Measurements from ENCODE around the gene ADAM33. TPM values are rescaled to one million over a fixed set of nuclear protein-coding genes. Genes with fewer than 3 reads are reported as not detected.

The ADAM33 gene
- total RNA-seq, 2 donors from 2014 or later = not detected

- H3K4me3 Mint-ChIP-seq = no peak overlapping the region
- no peaks in the 10 kb centered on the region for H3K36me3 Mint-ChIP-seq (ENCODE audit: low read depth)
- peaks cover 4% of the 10 kb centered on the region for H3K4me1 Mint-ChIP-seq
- H3K27ac Mint-ChIP-seq = no peak overlapping the region
- DNase-seq (no peak), ATAC-seq (no peak)
- peaks cover 14% of the 10 kb centered on the region for H3K27me3 Mint-ChIP-seq
- H3K9me3 ChIP-seq (ENCODE audit: control insufficient read depth, low read length, poor library complexity, severe bottlenecking) = no peaks in the 10 kb centered on the region
Measured at GRCh38 chr20:3704087-3704486, 22.3 kb upstream of the ADAM33 start.

- Mint-ChIP-seq H3K36me3 (ENCODE audit: low read depth) (no peaks in the 10 kb centered on the region), H3K4me3 (no peak overlapping the region), H3K4me1 (peaks cover 2% of the 10 kb centered on the region), H3K27ac (no peak overlapping the region), H3K27me3 (peaks cover 12% of the 10 kb centered on the region)
- no peaks in the 10 kb centered on the region for H3K9me3 ChIP-seq (ENCODE audit: control insufficient read depth, low read length, poor library complexity, severe bottlenecking)
- ATAC-seq (no peak), DNase-seq (no peak)
Measured at GRCh38 chr20:3702611-3703391, 21.0 kb upstream of the ADAM33 start.

- no peak overlapping the region for H3K4me3 Mint-ChIP-seq
- H3K27ac Mint-ChIP-seq = no peak overlapping the region
- H3K27me3 Mint-ChIP-seq = peaks cover 9% of the 10 kb centered on the region
- no peaks in the 10 kb centered on the region for H3K4me1 Mint-ChIP-seq
- ATAC-seq (no peak), DNase-seq (no peak)
- no peaks in the 10 kb centered on the region for H3K36me3 Mint-ChIP-seq (ENCODE audit: low read depth)
- H3K9me3 ChIP-seq (ENCODE audit: control insufficient read depth, low read length, poor library complexity, severe bottlenecking) = peaks cover 1% of the 10 kb centered on the region
Measured at GRCh38 chr20:3701061-3701998, 19.5 kb upstream of the ADAM33 start.

- Mint-ChIP-seq H3K27ac (no peak overlapping the region), H3K27me3 (peaks cover 5% of the 10 kb centered on the region), H3K36me3 (ENCODE audit: low read depth) (no peaks in the 10 kb centered on the region), H3K4me3 (no peak overlapping the region), H3K4me1 (no peaks in the 10 kb centered on the region)
- H3K9me3 ChIP-seq (ENCODE audit: control insufficient read depth, low read length, poor library complexity, severe bottlenecking) = peaks cover 3% of the 10 kb centered on the region
- ATAC-seq = no peak
- DNase-seq = no peak
Measured at GRCh38 chr20:3699037-3699436, 17.2 kb upstream of the ADAM33 start.

- peaks cover under 1% of the 10 kb centered on the region for H3K27me3 Mint-ChIP-seq
- H3K4me3 Mint-ChIP-seq = no peak overlapping the region
- ATAC-seq (no peak), DNase-seq (no peak)
- H3K36me3 Mint-ChIP-seq (ENCODE audit: low read depth) = no peaks in the 10 kb centered on the region
- no peaks in the 10 kb centered on the region for H3K4me1 Mint-ChIP-seq
- H3K27ac Mint-ChIP-seq = no peak overlapping the region
- H3K9me3 ChIP-seq (ENCODE audit: control insufficient read depth, low read length, poor library complexity, severe bottlenecking) = peaks cover 3% of the 10 kb centered on the region
Measured at GRCh38 chr20:3698591-3699001, 16.8 kb upstream of the ADAM33 start.

- no peaks in the 10 kb centered on the region for H3K36me3 Mint-ChIP-seq (ENCODE audit: low read depth)
- DNase-seq (no peak), ATAC-seq (no peak)
- H3K9me3 ChIP-seq (ENCODE audit: control insufficient read depth, low read length, poor library complexity, severe bottlenecking) = peaks cover 3% of the 10 kb centered on the region
- no peaks in the 10 kb centered on the region for H3K4me1 Mint-ChIP-seq
- H3K27me3 Mint-ChIP-seq = no peaks in the 10 kb centered on the region
- no peak overlapping the region for H3K4me3 Mint-ChIP-seq
- no peak overlapping the region for H3K27ac Mint-ChIP-seq
Measured at GRCh38 chr20:3697588-3698305, 15.9 kb upstream of the ADAM33 start.

- Mint-ChIP-seq H3K27ac (no peak overlapping the region), H3K4me1 (no peaks in the 10 kb centered on the region), H3K27me3 (no peaks in the 10 kb centered on the region), H3K4me3 (no peak overlapping the region), H3K36me3 (ENCODE audit: low read depth) (no peaks in the 10 kb centered on the region)
- DNase-seq (no peak), ATAC-seq (no peak)
- H3K9me3 ChIP-seq (ENCODE audit: control insufficient read depth, low read length, poor library complexity, severe bottlenecking) = peaks cover 3% of the 10 kb centered on the region
Measured at GRCh38 chr20:3696745-3697587, 15.2 kb upstream of the ADAM33 start.

GRCh38 chr20:3696200-3696599, 14.4 kb upstream of the ADAM33 start:
- Mint-ChIP-seq H3K36me3 (ENCODE audit: low read depth) (no peaks in the 10 kb centered on the region), H3K4me3 (no peak overlapping the region), H3K27me3 (no peaks in the 10 kb centered on the region), H3K4me1 (no peaks in the 10 kb centered on the region), H3K27ac (no peak overlapping the region)
- H3K9me3 ChIP-seq (ENCODE audit: control insufficient read depth, low read length, poor library complexity, severe bottlenecking) = peaks cover 3% of the 10 kb centered on the region
- ATAC-seq (no peak), DNase-seq (no peak)

- ATAC-seq = no peak
- DNase-seq = no peak
- H3K27ac Mint-ChIP-seq = no peak overlapping the region
- H3K36me3 Mint-ChIP-seq (ENCODE audit: low read depth) = no peaks in the 10 kb centered on the region
- no peak overlapping the region for H3K4me3 Mint-ChIP-seq
- peaks cover 3% of the 10 kb centered on the region for H3K9me3 ChIP-seq (ENCODE audit: control insufficient read depth, low read length, poor library complexity, severe bottlenecking)
- H3K4me1 Mint-ChIP-seq = no peaks in the 10 kb centered on the region
- H3K27me3 Mint-ChIP-seq = no peaks in the 10 kb centered on the region
Measured at GRCh38 chr20:3694864-3695263, 13.1 kb upstream of the ADAM33 start.

GRCh38 chr20:3693376-3693775, 11.6 kb upstream of the ADAM33 start:
- Mint-ChIP-seq H3K4me1 (no peaks in the 10 kb centered on the region), H3K27me3 (no peaks in the 10 kb centered on the region), H3K4me3 (no peak overlapping the region), H3K27ac (no peak overlapping the region), H3K36me3 (ENCODE audit: low read depth) (no peaks in the 10 kb centered on the region)
- no peak for DNase-seq
- ATAC-seq = no peak
- peaks cover 3% of the 10 kb centered on the region for H3K9me3 ChIP-seq (ENCODE audit: control insufficient read depth, low read length, poor library complexity, severe bottlenecking)

- ATAC-seq = no peak
Measured at GRCh38 chr20:3692706-3693294, 11.0 kb upstream of the ADAM33 start.

GRCh38 chr20:3691897-3692296, 10.1 kb upstream of the ADAM33 start:
- DNase-seq = no peak
- ATAC-seq = no peak

More at GRCh38 chr20:3692706-3693294, 11.0 kb upstream of the ADAM33 start:
- no peak for DNase-seq
- no peak overlapping the region for H3K4me3 Mint-ChIP-seq
- H3K9me3 ChIP-seq (ENCODE audit: control insufficient read depth, low read length, poor library complexity, severe bottlenecking) = peaks cover 3% of the 10 kb centered on the region
- no peaks in the 10 kb centered on the region for H3K4me1 Mint-ChIP-seq
- H3K36me3 Mint-ChIP-seq (ENCODE audit: low read depth) = peaks cover 1% of the 10 kb centered on the region
- peaks cover 4% of the 10 kb centered on the region for H3K27me3 Mint-ChIP-seq
- H3K27ac Mint-ChIP-seq = no peak overlapping the region

More at GRCh38 chr20:3691897-3692296, 10.1 kb upstream of the ADAM33 start:
- H3K4me3 Mint-ChIP-seq = no peak overlapping the region
- H3K27me3 Mint-ChIP-seq = peaks cover 13% of the 10 kb centered on the region
- no peak overlapping the region for H3K27ac Mint-ChIP-seq
- H3K36me3 Mint-ChIP-seq (ENCODE audit: low read depth) = peaks cover 2% of the 10 kb centered on the region
- H3K9me3 ChIP-seq (ENCODE audit: control insufficient read depth, low read length, poor library complexity, severe bottlenecking) = peaks cover 3% of the 10 kb centered on the region
- no peaks in the 10 kb centered on the region for H3K4me1 Mint-ChIP-seq
